ENCODE measurements around the gene KCNK4. TPM values are rescaled to one million over a fixed set of nuclear protein-coding genes. Genes with fewer than 3 reads are reported as not detected.

KCNK4 gene
- total RNA-seq, 1 donor from 2014 or later = 0.47 TPM

DNA sequence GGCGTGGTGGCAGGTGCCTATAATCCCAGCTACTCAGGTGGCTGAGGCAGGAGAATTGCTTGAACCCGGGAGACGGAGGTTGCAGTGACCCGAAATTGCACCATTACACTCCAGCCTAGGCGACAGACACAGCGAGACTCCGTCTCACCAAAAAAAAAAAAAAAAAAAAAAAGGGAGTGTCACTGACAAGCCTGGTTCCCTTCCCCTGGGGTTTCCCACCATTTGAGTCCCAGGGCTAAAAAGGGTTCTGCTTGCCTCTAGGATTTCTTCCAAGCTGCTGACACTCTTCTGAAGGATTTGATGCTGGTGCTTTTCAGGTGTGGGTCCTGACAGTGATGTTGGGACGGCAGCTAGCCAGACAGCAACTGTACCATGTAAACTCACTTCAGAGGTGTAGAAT is 47.6 kb downstream of the KCNK4 start:
- TF ChIP-seq CTCF (IDR thresholded peaks at IDR 0.05; ENCODE audit: partially characterized antibody, unreplicated experiment) = no peak
- Mint-ChIP-seq H3K9me3 (ENCODE audit: unreplicated experiment) (peaks cover 20% of the 10 kb centered on the region), H3K27me3 (ENCODE audit: unreplicated experiment) (peaks cover 10% of the 10 kb centered on the region), H3K36me3 (ENCODE audit: unreplicated experiment) (peaks cover 4% of the 10 kb centered on the region), H3K4me3 (ENCODE audit: unreplicated experiment) (no peak overlapping the region), H3K27ac (ENCODE audit: unreplicated experiment) (peak overlapping the region; percentile 34), H3K4me1 (ENCODE audit: low read depth, unreplicated experiment) (peaks cover 30% of the 10 kb centered on the region)
- DNase-seq = no peak

GRCh38 chr11:64339286-64339685 is 48.2 kb downstream of the KCNK4 start:
- Mint-ChIP-seq H3K4me3 (ENCODE audit: unreplicated experiment) (no peak overlapping the region), H3K9me3 (ENCODE audit: unreplicated experiment) (peaks cover 20% of the 10 kb centered on the region), H3K27ac (ENCODE audit: unreplicated experiment) (peak overlapping the region; percentile 34), H3K27me3 (ENCODE audit: unreplicated experiment) (peaks cover 9% of the 10 kb centered on the region), H3K36me3 (ENCODE audit: unreplicated experiment) (peaks cover 4% of the 10 kb centered on the region), H3K4me1 (ENCODE audit: low read depth, unreplicated experiment) (peaks cover 30% of the 10 kb centered on the region)
- DNase-seq = no peak
- TF ChIP-seq CTCF (IDR thresholded peaks at IDR 0.05; ENCODE audit: partially characterized antibody, unreplicated experiment) = no peak

- Mint-ChIP-seq H3K36me3 (ENCODE audit: unreplicated experiment) (peaks cover 4% of the 10 kb centered on the region), H3K27ac (ENCODE audit: unreplicated experiment) (peak within 1 kb of the TSS; percentile 82), H3K27me3 (ENCODE audit: unreplicated experiment) (peaks cover 8% of the 10 kb centered on the region), H3K4me1 (ENCODE audit: low read depth, unreplicated experiment) (peaks cover 28% of the 10 kb centered on the region), H3K4me3 (ENCODE audit: unreplicated experiment) (peak within 1 kb of the TSS; percentile 81), H3K9me3 (ENCODE audit: unreplicated experiment) (peaks cover 19% of the 10 kb centered on the region)
- no peak for DNase-seq
- no peak for TF ChIP-seq CTCF (IDR thresholded peaks at IDR 0.05; ENCODE audit: partially characterized antibody, unreplicated experiment)
Observed at GRCh38 chr11:64339754-64340408, 48.8 kb downstream of the KCNK4 start, which contains the start of gene CCDC88B. Gene CCDC88B, plus strand, starts transcription at chr11:64340204. Its CDS starts 63 bp downstream, at chr11:64340267.

GRCh38 chr11:64340671-64341335 is 49.7 kb downstream of the KCNK4 start:
- Mint-ChIP-seq H3K36me3 (ENCODE audit: unreplicated experiment) (peaks cover 4% of the 10 kb centered on the region), H3K4me3 (ENCODE audit: unreplicated experiment) (peak overlapping the region; percentile 81), H3K27me3 (ENCODE audit: unreplicated experiment) (peaks cover 10% of the 10 kb centered on the region), H3K9me3 (ENCODE audit: unreplicated experiment) (peaks cover 17% of the 10 kb centered on the region), H3K27ac (ENCODE audit: unreplicated experiment) (peak overlapping the region; percentile 82), H3K4me1 (ENCODE audit: low read depth, unreplicated experiment) (peaks cover 21% of the 10 kb centered on the region)
- no peak for TF ChIP-seq CTCF (IDR thresholded peaks at IDR 0.05; ENCODE audit: partially characterized antibody, unreplicated experiment)
- DNase-seq = peak; percentile 81

DNA sequence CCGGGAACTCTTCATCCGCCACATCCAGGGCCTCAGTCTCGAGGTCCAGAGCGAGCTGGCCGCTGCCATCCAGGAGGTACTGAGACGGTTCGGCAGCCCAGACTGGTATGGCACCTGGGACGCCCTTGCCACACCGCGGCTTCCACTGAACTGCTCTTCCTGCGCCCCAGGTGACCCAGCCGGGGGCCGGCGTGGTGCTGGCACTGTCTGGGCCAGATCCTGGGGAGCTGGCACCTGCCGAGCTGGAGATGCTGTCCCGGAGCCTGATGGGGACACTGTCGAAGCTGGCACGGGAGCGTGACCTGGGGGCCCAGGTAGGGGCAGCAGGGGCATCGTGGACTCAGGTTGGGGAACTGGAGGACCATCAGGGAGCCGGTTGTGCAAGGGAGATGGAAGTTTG is 50.3 kb downstream of the KCNK4 start:
- H3K4me3 Mint-ChIP-seq (ENCODE audit: unreplicated experiment) = peak overlapping the region; percentile 81

More for the DNA sequence above, 50.3 kb downstream of the KCNK4 start:
- Mint-ChIP-seq H3K4me1 (ENCODE audit: low read depth, unreplicated experiment) (peaks cover 19% of the 10 kb centered on the region), H3K27ac (ENCODE audit: unreplicated experiment) (peak overlapping the region; percentile 82), H3K36me3 (ENCODE audit: unreplicated experiment) (peaks cover 4% of the 10 kb centered on the region), H3K27me3 (ENCODE audit: unreplicated experiment) (peaks cover 12% of the 10 kb centered on the region), H3K9me3 (ENCODE audit: unreplicated experiment) (peaks cover 19% of the 10 kb centered on the region)
- no peak for DNase-seq
- no peak for TF ChIP-seq CTCF (IDR thresholded peaks at IDR 0.05; ENCODE audit: partially characterized antibody, unreplicated experiment)
